Nephron progenitor cell (in vitro differentiated cells): ENCODE data around the gene VKORC1L1.
"Not testable (repeated sequence)": the region's sequence is repeated elsewhere in the genome, so short reads cannot be mapped to it uniquely, and the experiment has no call there.

Source experiments
- DNase-seq: peaks from one replicate; pipeline ENCODE4 v3.0.0; 2021
- H3K27ac Mint-ChIP-seq: 2 replicates; pipeline ENCODE4 v1.8.0; 2021; ENCODE audit warnings: mild to moderate bottlenecking, moderate library complexity, mixed read lengths
- H3K27me3 Mint-ChIP-seq: 2 replicates; pipeline ENCODE4 v1.8.0; 2021; ENCODE audit warnings: mild to moderate bottlenecking, low read depth, mixed read lengths; ENCODE audit not compliant: poor library complexity
- H3K36me3 Mint-ChIP-seq: 2 replicates; pipeline ENCODE4 v1.8.0; 2021; ENCODE audit warnings: low read depth, mixed read lengths
- H3K4me1 Mint-ChIP-seq: 2 replicates; pipeline ENCODE4 v1.8.0; 2021; ENCODE audit warnings: mixed read lengths
- H3K4me3 Mint-ChIP-seq: 2 replicates; pipeline ENCODE4 v1.8.0; 2021; ENCODE audit warnings: mild to moderate bottlenecking, moderate library complexity, mixed read lengths
- H3K9me3 Mint-ChIP-seq: 2 replicates; pipeline ENCODE4 v1.8.0; 2021; ENCODE audit warnings: mild to moderate bottlenecking, moderate library complexity, mixed read lengths
- TF ChIP-seq, protein P1 (sequence below): fragments of 200-600 bp; sonication (generic); IDR thresholded peaks from 2 replicates; pipeline ENCODE4 v1.5.0; 2021; ENCODE audit warnings: antibody characterized with exemption

The VKORC1L1 gene

DNA sequence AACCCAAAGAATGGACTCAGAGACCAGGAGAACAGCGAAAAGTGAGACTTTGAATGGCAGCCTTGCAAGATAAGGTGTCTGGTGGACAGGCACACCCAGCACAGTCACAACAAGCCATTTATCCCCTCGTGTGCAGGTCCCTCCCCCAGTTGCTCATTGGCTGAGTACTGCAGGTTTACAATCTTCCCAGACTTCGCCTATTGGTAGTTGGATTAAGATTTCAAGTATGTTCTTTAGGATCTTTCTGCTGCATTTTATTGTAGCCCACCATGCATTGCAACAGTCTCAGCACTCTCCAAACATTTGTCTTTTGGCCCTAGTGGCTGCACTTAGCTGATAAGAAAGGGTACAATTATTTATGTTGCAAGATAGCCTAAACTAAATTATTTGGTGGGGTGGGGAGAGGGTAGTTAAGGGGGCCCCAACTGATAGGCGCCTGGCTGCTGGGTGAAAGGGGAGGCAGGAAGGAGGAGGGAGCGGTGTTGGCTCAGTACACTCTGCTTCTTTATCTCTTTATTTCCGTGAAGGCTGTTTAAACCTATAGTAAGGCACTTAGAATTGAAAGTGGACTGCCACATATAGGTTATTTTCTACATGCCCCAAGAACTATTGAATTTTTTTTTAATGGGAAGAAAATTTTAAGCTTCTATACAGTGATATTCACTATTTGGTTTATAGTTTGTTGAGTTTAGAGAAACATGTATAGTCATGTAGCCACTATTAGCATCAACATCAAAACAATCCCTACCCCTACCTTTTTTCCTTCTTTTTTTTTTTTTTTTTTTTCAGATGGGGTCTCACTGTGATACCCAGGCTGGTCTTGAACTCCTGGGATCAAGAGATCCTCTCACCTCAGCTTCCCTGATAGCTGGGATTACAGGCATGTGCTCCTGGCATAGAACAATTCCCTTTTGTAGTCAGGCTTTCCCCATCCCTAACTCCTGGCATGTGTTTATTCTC is 54.9 kb downstream of the VKORC1L1 start:
- Mint-ChIP-seq H3K9me3 (no peaks in the 10 kb centered on the region), H3K27me3 (no peaks in the 10 kb centered on the region), H3K27ac (peak overlapping the region; percentile 95), H3K4me3 (no peak overlapping the region), H3K36me3 (no peaks in the 10 kb centered on the region), H3K4me1 (peaks cover 2% of the 10 kb centered on the region)
- no peak for DNase-seq
- TF ChIP-seq, protein P1, sequence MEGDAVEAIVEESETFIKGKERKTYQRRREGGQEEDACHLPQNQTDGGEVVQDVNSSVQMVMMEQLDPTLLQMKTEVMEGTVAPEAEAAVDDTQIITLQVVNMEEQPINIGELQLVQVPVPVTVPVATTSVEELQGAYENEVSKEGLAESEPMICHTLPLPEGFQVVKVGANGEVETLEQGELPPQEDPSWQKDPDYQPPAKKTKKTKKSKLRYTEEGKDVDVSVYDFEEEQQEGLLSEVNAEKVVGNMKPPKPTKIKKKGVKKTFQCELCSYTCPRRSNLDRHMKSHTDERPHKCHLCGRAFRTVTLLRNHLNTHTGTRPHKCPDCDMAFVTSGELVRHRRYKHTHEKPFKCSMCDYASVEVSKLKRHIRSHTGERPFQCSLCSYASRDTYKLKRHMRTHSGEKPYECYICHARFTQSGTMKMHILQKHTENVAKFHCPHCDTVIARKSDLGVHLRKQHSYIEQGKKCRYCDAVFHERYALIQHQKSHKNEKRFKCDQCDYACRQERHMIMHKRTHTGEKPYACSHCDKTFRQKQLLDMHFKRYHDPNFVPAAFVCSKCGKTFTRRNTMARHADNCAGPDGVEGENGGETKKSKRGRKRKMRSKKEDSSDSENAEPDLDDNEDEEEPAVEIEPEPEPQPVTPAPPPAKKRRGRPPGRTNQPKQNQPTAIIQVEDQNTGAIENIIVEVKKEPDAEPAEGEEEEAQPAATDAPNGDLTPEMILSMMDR, result no peak

DNA sequence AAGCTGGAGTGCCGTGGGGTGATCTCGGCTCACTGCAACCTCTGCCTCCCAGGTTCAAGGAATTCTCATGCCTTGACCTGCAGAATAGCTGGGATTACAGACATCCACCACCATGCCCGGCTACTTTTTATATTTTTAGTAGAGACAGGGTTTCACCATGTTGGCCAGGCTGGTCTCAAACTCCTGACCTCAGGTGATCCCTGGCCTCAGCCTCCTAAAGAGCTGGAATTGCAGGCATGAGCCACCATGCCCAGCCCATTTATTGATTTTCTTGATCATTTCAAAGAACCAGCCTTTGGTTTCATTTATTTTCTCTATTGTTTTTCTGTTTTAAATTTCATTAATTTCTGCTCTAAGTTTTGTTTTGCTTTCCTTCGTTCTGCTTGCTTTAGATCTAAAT is 58.8 kb downstream of the VKORC1L1 start:
- Mint-ChIP-seq H3K27me3 (no peaks in the 10 kb centered on the region), H3K4me1 (peaks cover 7% of the 10 kb centered on the region), H3K27ac (no peak overlapping the region), H3K36me3 (peaks cover 10% of the 10 kb centered on the region), H3K4me3 (no peak overlapping the region), H3K9me3 (peaks cover 4% of the 10 kb centered on the region)
- TF ChIP-seq, protein P1, result no peak
- no peak for DNase-seq

DNA sequence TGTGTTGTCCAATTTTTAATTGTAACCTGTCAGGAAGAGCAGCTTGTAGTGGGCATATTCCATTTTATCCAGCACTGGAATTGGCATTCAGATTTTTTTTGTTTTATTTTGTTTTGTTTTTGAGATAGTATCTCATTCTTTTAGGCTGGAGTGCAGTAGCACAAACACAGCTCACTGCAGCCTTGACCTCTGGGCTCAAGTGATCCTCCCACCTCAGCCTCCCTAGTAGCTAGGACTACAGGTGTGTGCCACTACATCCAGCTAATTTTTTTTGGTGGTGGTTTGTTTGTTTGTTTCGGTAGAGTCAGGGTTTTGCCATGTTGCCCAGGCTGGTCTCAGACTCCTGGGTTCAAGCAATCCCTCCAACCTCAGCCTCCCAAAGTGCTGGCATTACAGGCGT is 64.4 kb downstream of the VKORC1L1 start:
- DNase-seq, result no peak
- TF ChIP-seq, protein P1, result no peak
- Mint-ChIP-seq H3K27me3 (no peaks in the 10 kb centered on the region), H3K4me1 (peaks cover 20% of the 10 kb centered on the region), H3K27ac (peak overlapping the region; percentile 70), H3K36me3 (peaks cover 40% of the 10 kb centered on the region), H3K9me3 (peaks cover 4% of the 10 kb centered on the region), H3K4me3 (no peak overlapping the region)

DNA sequence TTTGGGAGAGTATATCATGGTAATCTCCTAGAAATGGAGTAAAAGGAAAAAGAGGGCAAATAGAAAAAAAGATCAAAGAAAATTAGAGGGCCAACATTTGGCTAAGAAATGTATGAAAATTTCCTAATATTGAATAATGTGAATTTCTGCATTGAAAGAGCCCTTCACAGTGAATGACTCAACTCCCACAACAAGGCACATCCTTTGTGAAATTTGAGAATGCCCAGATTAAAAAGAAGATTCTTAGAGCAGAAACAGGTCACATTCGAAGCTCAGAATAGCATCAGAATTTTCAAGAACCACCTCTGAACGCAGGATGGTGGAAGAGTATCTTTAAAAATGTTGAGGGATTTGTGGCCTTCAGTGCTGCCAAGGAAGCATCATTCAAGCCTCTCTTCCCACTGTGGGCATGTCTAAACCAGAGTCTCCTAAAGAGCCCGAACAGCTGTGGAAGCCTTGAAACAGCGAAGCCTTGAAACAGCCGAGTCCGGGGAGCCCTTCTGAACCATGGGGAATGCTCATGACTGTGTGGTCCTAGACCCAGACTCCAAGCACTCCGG is 65.5 kb downstream of the VKORC1L1 start:
- Mint-ChIP-seq H3K27me3 (no peaks in the 10 kb centered on the region), H3K36me3 (peaks cover 40% of the 10 kb centered on the region), H3K4me1 (peaks cover 20% of the 10 kb centered on the region), H3K27ac (peak overlapping the region; percentile 1), H3K4me3 (no peak overlapping the region), H3K9me3 (peaks cover 4% of the 10 kb centered on the region)
- TF ChIP-seq, protein P1, result no peak
- DNase-seq, result no peak

DNA sequence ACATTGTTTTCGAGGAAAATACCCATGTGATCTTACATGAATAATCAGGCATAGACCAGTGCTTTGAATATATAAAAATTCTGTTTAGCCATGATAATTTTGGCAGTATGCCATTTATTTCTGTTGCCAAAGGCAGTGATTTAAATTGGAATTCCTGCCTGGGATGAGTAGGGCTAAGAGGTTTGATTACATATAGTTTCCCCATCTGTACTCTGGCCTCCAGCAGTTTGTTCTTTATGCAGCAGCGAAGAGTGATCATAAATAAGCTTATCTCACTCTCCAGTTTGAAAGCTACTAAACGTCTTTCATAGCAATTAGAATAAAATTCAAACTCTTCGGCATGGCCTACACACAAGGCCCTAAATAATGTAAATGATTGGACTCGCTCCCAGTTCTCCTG is 72.9 kb downstream of the VKORC1L1 start:
- not testable (repeated sequence) for H3K9me3 Mint-ChIP-seq, H3K27ac Mint-ChIP-seq, DNase-seq, H3K4me1 Mint-ChIP-seq, H3K4me3 Mint-ChIP-seq, H3K36me3 Mint-ChIP-seq, H3K27me3 Mint-ChIP-seq

DNA sequence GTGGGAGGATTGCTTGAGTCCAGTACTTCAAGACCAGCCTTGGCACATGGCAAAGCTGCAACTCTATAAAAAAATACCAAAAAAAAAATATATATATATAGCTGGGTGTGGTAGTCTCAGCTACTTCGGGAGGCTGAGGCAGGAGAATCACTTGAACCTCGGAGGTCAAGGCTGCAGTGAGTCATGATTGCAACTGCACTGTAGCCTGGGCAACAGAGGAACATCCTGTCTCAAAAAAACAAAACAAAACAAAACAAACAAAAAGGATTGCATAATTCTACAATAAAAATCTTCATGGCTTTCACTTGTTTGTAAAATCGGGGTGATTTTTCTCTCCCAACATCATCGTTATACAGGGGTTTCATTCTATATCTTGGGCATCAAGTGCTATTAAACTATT is 74.0 kb downstream of the VKORC1L1 start:
- TF ChIP-seq, protein P1, result no peak
- no peak for DNase-seq
- Mint-ChIP-seq H3K27ac (no peak overlapping the region), H3K36me3 (no peaks in the 10 kb centered on the region), H3K4me3 (no peak overlapping the region), H3K27me3 (peaks cover 3% of the 10 kb centered on the region), H3K4me1 (no peaks in the 10 kb centered on the region), H3K9me3 (no peaks in the 10 kb centered on the region)
